Activated CD8-positive, alpha-beta memory T cell treated with anti-CD3 and anti-CD28 coated beads, Interleukin-2, amount 50 U/mL, for 24 hours (primary cell): ENCODE results near the gene VPS18.

Experiments used
- DNase-seq: peaks from one replicate; pipeline ENCODE4 v3.0.0-alpha.2; 2020; ENCODE audit errors: extremely low read depth

VPS18 gene

GRCh38 chr15:40871749-40872617 lies 22.3 kb upstream of the VPS18 start:
- DNase-seq = no peak

GRCh38 chr15:40872791-40873693 lies 21.2 kb upstream of the VPS18 start:
- no peak for DNase-seq

GRCh38 chr15:40873694-40874561 lies 20.3 kb upstream of the VPS18 start, which contains the start of gene RHOV:
Gene RHOV, minus strand, starts transcription at chr15:40874234. Its CDS starts 95 bp downstream, at chr15:40874139.
- no peak for DNase-seq

- no peak for DNase-seq
These were observed 18.1 kb upstream of the VPS18 start for GRCh38 chr15:40875991-40876730.

GRCh38 chr15:40877694-40878093 lies 16.6 kb upstream of the VPS18 start:
- no peak for DNase-seq

- DNase-seq = no peak
These were observed 15.5 kb upstream of the VPS18 start for GRCh38 chr15:40878785-40879184.

GRCh38 chr15:40879609-40880008 lies 14.6 kb upstream of the VPS18 start:
- DNase-seq = no peak

- no peak for DNase-seq
These were observed 12.9 kb upstream of the VPS18 start for GRCh38 chr15:40881351-40881750.

- DNase-seq = no peak
These were observed 7.7 kb upstream of the VPS18 start for GRCh38 chr15:40886586-40886985.

- DNase-seq = no peak
These were observed 5.1 kb upstream of the VPS18 start for GRCh38 chr15:40889112-40889511.

- DNase-seq = no peak
These were observed 3.1 kb upstream of the VPS18 start for GRCh38 chr15:40891138-40891537.

GRCh38 chr15:40891810-40892446 lies 2.3 kb upstream of the VPS18 start:
- DNase-seq = no peak

GRCh38 chr15:40892447-40893012 lies 1.7 kb upstream of the VPS18 start:
- no peak for DNase-seq

GRCh38 chr15:40893019-40893670 lies 1.1 kb upstream of the VPS18 start:
- DNase-seq = no peak

GRCh38 chr15:40894681-40895448 lies 615 bp downstream of the VPS18 start:
- DNase-seq = no peak

- DNase-seq = no peak
These were observed 5.4 kb downstream of the VPS18 start for GRCh38 chr15:40899536-40900207.

- no peak for DNase-seq
These were observed 6.2 kb downstream of the VPS18 start for GRCh38 chr15:40900256-40901052.
